Body of pancreas (tissue), 4 donors: Measurements from ENCODE around the gene WFIKKN1. TPM values are rescaled to one million over a fixed set of nuclear protein-coding genes. Genes with fewer than 3 reads are reported as not detected.
A peak's percentile ranks its signal among the peaks of the same experiment; 100 is the strongest.

Source experiments
- ATAC-seq: fragments of 150-250 bp; one replicate; pipeline ENCODE4 v1.9.1; 2016
- DNase-seq, 4 donors: peaks; one replicate each; pipeline ENCODE4 v3.0.0-alpha.2; 2019
- H3K27ac ChIP-seq, 4 donors: fragments of 200-600 bp; sonication (generic); 1 replicate in 3 of 4; 2 replicates in 1 of 4; pipeline versions ENCODE4 v1.5.1 to v1.6.1; 2016 to 2019; ENCODE audit warnings: mild to moderate bottlenecking in 1 of 4, mixed read lengths in 1 of 4, moderate library complexity in 1 of 4
- H3K27me3 ChIP-seq, 2 donors: fragments of 200-600 bp; sonication (generic); one replicate each; pipeline ENCODE4 v1.6.0; 2016; ENCODE audit warnings: mild to moderate bottlenecking in 1 of 2
- H3K36me3 ChIP-seq, 2 donors: fragments of 200-600 bp; sonication (generic); replicated peaks in 1 of 2; 2 replicates each; pipeline ENCODE4 v1.5.1; 2016; ENCODE audit warnings: low read depth in 2 of 2; ENCODE audit not compliant: insufficient read depth in 1 of 2
- H3K4me1 ChIP-seq: fragments of 200-600 bp; sonication (generic); one replicate; pipeline ENCODE4 v1.6.0; 2016
- H3K4me3 ChIP-seq, 2 donors: fragments of 200-600 bp; sonication (generic); 1 replicate in 1 of 2; 2 replicates in 1 of 2; pipeline ENCODE4 v1.5.1; 2016 to 2019
- H3K9me3 ChIP-seq, 3 donors: fragments of 200-600 bp; sonication (generic); 1 replicate in 2 of 3; 2 replicates in 1 of 3; pipeline ENCODE4 v1.5.1; 2016
- CTCF ChIP-seq, 7 experiments: fragments of 450-650 bp in 4 of 7; fragments of 200-600 bp in 3 of 7; sonication (generic) in 3 of 7; IDR thresholded peaks; one replicate each; pipeline ENCODE4 v1.5.1; 2016 to 2019; ENCODE audit warnings: antibody characterized with exemption in 7 of 7
- POLR2A ChIP-seq, 3 donors: fragments of 450-650 bp; IDR thresholded peaks; one replicate each; pipeline ENCODE4 v1.6.1; 2016; ENCODE audit warnings: antibody characterized with exemption in 3 of 3, mild to moderate bottlenecking in 2 of 3
- WGBS, 2 donors: methylation state at CpG; one replicate each; pipeline ENCODE4 v1.1.5; 2017; 5-methylcytosine and 5-hydroxymethylcytosine counted together
- intact Hi-C: fragments of 100-400 bp; cut with DNase I; formaldehyde crosslinking; loops from one replicate; pipeline ENCODE4 v1.15.1; 2023
- total RNA-seq, 2 donors: library from RNA; depleted of rRNA; stranded (reverse); fragments of >200 nt; gene quantifications; one replicate each; pipeline ENCODE4 v1.1.0, GENCODE V29; 2016

The WFIKKN1 gene
- total RNA-seq, 2 donors from 2014 or later, result 3.9 to 5.6 TPM

- Histone ChIP-seq H3K9me3 (no peaks in the 10 kb centered on the region), H3K4me3 (peak overlapping the region; percentile 59 to 79), H3K36me3 (no peaks in the 10 kb centered on the region), H3K27ac (peak overlapping the region; percentile 91 to 96 (median 94)), H3K4me1 (peaks cover 77% of the 10 kb centered on the region), H3K27me3 (no peaks in the 10 kb centered on the region)
- ATAC-seq (no peak), DNase-seq (no peak)
- WGBS, 2 donors, result 13 to 16% methylated on average over 10 of the region's 10 CpGs
- intact Hi-C loops, result no loop called here
- TF ChIP-seq CTCF (IDR thresholded peaks at IDR 0.05) (no peak), POLR2A (IDR thresholded peaks at IDR 0.05) (no peak)
Measured at GRCh38 chr16:590815-591200, 40.0 kb upstream of the WFIKKN1 start.

GRCh38 chr16:591231-591630 is 39.6 kb upstream of the WFIKKN1 start:
- Histone ChIP-seq H3K4me3 (peak overlapping the region; percentile 59 to 79), H3K4me1 (peaks cover 77% of the 10 kb centered on the region), H3K27me3 (no peaks in the 10 kb centered on the region), H3K9me3 (no peaks in the 10 kb centered on the region), H3K27ac (peak overlapping the region; percentile 91 to 96 (median 94)), H3K36me3 (no peaks in the 10 kb centered on the region)
- intact Hi-C loops, result no loop called here
- ATAC-seq, result no peak
- no peak for DNase-seq
- TF ChIP-seq CTCF (IDR thresholded peaks at IDR 0.05), result no peak
- peak in 2 of 3 donors; percentile 37 to 46 for TF ChIP-seq POLR2A (IDR thresholded peaks at IDR 0.05)
- 41 to 47% methylated on average over 8 of the region's 8 CpGs for WGBS, 2 donors

- no peak for DNase-seq
- TF ChIP-seq CTCF (IDR thresholded peaks at IDR 0.05), result no peak
- no peak for TF ChIP-seq POLR2A (IDR thresholded peaks at IDR 0.05)
- Histone ChIP-seq H3K9me3 (no peaks in the 10 kb centered on the region), H3K4me3 (no peak overlapping the region), H3K27ac (peak overlapping the region; percentile 91 to 95 (median 94)), H3K27me3 (no peaks in the 10 kb centered on the region), H3K4me1 (peaks cover 77% of the 10 kb centered on the region), H3K36me3 (no peaks in the 10 kb centered on the region)
- WGBS, 2 donors, result 55 to 78% methylated on average over 7 to 11 of the region's 15 CpGs
- no peak for ATAC-seq
- intact Hi-C loops, result no loop called here
Measured at GRCh38 chr16:591892-592517, 38.8 kb upstream of the WFIKKN1 start.

GRCh38 chr16:592518-593306 is 38.1 kb upstream of the WFIKKN1 start:
- H3K27me3 ChIP-seq, result no peaks in the 10 kb centered on the region
- H3K4me1 ChIP-seq, result peaks cover 75% of the 10 kb centered on the region
- DNase-seq (peak; percentile 72 to 87 (median 82)), ATAC-seq (no peak)
- H3K27ac ChIP-seq, result peak overlapping the region; percentile 91 to 95 (median 94)
- H3K4me3 ChIP-seq, result no peak overlapping the region
- no peaks in the 10 kb centered on the region for H3K9me3 ChIP-seq
- intact Hi-C loops, result no loop called here
- 20 to 44% methylated on average over 4 to 24 of the region's 24 CpGs for whole genome bisulfite sequencing, 2 donors
- no peaks in the 10 kb centered on the region for H3K36me3 ChIP-seq
- TF ChIP-seq CTCF (IDR thresholded peaks at IDR 0.05) (peak in 2 of 7 experiments; percentile 34 to 49), POLR2A (IDR thresholded peaks at IDR 0.05) (peak in 1 of 3 donors; percentile 49)
